MM.1S (cell line): ENCODE measurements around the gene NEMF.

Source experiments
- EZH2 ChIP-seq: fragments of 300-600 bp; sonication (generic); optimal IDR thresholded peaks from 2 replicates; pipeline ENCODE3; 2017; ENCODE audit warnings: low read depth, mild to moderate bottlenecking, antibody characterized with exemption, low read length, mixed read lengths
- EZH2phosphoT487 ChIP-seq: fragments of 300-600 bp; sonication (generic); IDR thresholded peaks from 2 replicates; pipeline ENCODE4 v1.6.1; 2018; ENCODE audit warnings: antibody characterized with exemption, low read length
- TF ChIP-seq, protein P1 (sequence below): fragments of 300-600 bp; sonication (generic); IDR thresholded peaks from 2 replicates; pipeline ENCODE4 v1.5.1; 2016; ENCODE audit warnings: antibody characterized with exemption, low read length, mixed read lengths

DNA sequence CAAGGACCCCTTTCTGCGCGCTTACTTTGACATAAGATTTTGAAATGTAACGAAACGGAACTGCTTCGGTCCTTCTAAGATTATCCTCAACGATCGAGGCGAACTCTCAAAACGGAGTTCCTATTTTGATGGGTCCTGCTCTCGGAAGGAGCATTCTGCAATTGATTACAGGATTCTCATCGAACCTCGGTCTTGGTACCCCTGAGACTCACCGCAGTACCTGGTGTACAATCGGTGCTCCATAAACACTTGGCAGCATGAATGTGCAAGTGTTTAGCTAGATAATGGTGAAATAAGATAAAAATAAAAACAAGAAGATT is 530 bp upstream of the NEMF start:
- TF ChIP-seq, protein P1, sequence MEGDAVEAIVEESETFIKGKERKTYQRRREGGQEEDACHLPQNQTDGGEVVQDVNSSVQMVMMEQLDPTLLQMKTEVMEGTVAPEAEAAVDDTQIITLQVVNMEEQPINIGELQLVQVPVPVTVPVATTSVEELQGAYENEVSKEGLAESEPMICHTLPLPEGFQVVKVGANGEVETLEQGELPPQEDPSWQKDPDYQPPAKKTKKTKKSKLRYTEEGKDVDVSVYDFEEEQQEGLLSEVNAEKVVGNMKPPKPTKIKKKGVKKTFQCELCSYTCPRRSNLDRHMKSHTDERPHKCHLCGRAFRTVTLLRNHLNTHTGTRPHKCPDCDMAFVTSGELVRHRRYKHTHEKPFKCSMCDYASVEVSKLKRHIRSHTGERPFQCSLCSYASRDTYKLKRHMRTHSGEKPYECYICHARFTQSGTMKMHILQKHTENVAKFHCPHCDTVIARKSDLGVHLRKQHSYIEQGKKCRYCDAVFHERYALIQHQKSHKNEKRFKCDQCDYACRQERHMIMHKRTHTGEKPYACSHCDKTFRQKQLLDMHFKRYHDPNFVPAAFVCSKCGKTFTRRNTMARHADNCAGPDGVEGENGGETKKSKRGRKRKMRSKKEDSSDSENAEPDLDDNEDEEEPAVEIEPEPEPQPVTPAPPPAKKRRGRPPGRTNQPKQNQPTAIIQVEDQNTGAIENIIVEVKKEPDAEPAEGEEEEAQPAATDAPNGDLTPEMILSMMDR = no peak
- TF ChIP-seq EZH2 (no peak), EZH2phosphoT487 (no peak)
